Iris pigment epithelial cell (primary cell): ENCODE data around the gene ID2.

Experiments used
- DNase-seq: peaks from one replicate; pipeline ENCODE4 v3.0.0-alpha.2; 2011; ENCODE audit warnings: low read depth

The ID2 gene

DNA sequence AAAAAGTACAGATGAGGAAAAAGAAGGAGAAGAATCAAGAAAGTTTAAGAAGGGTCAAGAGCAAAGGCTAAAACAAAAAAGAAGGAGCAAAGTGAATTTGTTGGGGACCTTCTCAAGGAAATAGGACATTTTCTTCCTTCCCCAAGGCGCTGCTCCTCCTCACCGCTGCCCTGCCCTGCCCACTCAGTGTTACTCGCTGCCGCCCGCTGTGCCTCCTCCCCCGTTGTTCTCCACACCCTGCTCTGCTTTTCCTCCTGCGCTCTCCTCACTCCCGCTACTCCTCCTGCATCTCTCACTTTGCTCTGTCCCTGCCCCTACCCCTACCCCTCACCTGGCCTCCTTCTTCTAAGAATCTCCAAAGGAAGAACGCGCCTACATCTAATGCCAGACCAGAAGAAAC, 50.7 kb downstream of the ID2 start:
- no peak for DNase-seq
